ENCODE data around the gene STX8. TPM values are rescaled to one million over a fixed set of nuclear protein-coding genes. Genes with fewer than 3 reads are reported as not detected.
A peak's percentile ranks its signal among the peaks of the same experiment; 100 is the strongest.

The STX8 gene
- polyA plus RNA-seq, 1 of the 3 experiments (the other 2 are of a cell fraction) = 51.3 TPM

- no peaks in the 10 kb centered on the region for H3K9me2 ChIP-seq
- ChIA-PET POLR2A (no interaction called here), CTCF (no interaction called here)
- H3K4me3 ChIP-seq (ENCODE audit: low read depth in 2 of 2, low read length in 1 of 2) = no peak overlapping the region
- no peak overlapping the region for H2AFZ ChIP-seq (ENCODE audit: low read depth)
- no peak overlapping the region for H3K27ac ChIP-seq (ENCODE audit: low read depth in 2 of 2, low read length in 1 of 2)
- H3K9me3 ChIP-seq = no peaks in the 10 kb centered on the region
- H3K9ac ChIP-seq = no peak overlapping the region
- TF ChIP-seq MAX (IDR thresholded peaks at IDR 0.05; ENCODE audit: low read depth) (no peak), YY1 (IDR thresholded peaks at IDR 0.05; ENCODE audit: low read depth) (no peak), EP300 (IDR thresholded peaks at IDR 0.05; ENCODE audit: borderline replicate concordance in 1 of 2, low read depth in 1 of 2, low read length in 1 of 2) (no peak), RCOR1 (IDR thresholded peaks at IDR 0.05; ENCODE audit: low read length) (no peak), MEF2A (IDR thresholded peaks at IDR 0.05; ENCODE audit: borderline replicate concordance, low read depth) (no peak), RFX5 (IDR thresholded peaks at IDR 0.05; ENCODE audit: low read length) (no peak), NFIC (IDR thresholded peaks at IDR 0.05; ENCODE audit: borderline replicate concordance) (no peak)
- H3K4me1 ChIP-seq (ENCODE audit: control insufficient read depth in 1 of 2, insufficient read depth in 2 of 2, low read depth in 1 of 2, low read length in 1 of 2) = peaks cover 0 to 13% of the 10 kb centered on the region in 2 experiments; a peak in 1 of 4 replicates
- H3K36me3 ChIP-seq (replicated peaks in 1 of 2; ENCODE audit: control insufficient read depth in 1 of 2, insufficient read depth in 2 of 2, low read length in 1 of 2) = no peaks in the 10 kb centered on the region
- H3K79me2 ChIP-seq (ENCODE audit: insufficient read depth) = no peaks in the 10 kb centered on the region
- WGBS (ENCODE audit: low lambda C conversion rate) = 83% methylated on average over 12 of the region's 34 CpGs
- H4K20me1 ChIP-seq (ENCODE audit: insufficient read depth) = no peaks in the 10 kb centered on the region
- no peaks in the 10 kb centered on the region for H3F3A ChIP-seq (replicated peaks; ENCODE audit: insufficient read depth)
- no peaks in the 10 kb centered on the region for H3K27me3 ChIP-seq (ENCODE audit: insufficient read depth)
- DNase-seq = no peak
- no peak overlapping the region for H3K4me2 ChIP-seq
Measured at GRCh38 chr17:9226130-9226793, 349.4 kb downstream of the STX8 start.

- Histone ChIP-seq H2AFZ (ENCODE audit: low read depth) (no peak overlapping the region), H3K79me2 (ENCODE audit: insufficient read depth) (no peaks in the 10 kb centered on the region), H3K4me3 (ENCODE audit: low read depth in 2 of 2, low read length in 1 of 2) (no peak overlapping the region), H3K9me3 (no peaks in the 10 kb centered on the region), H4K20me1 (ENCODE audit: insufficient read depth) (no peaks in the 10 kb centered on the region), H3K4me1 (ENCODE audit: control insufficient read depth in 1 of 2, insufficient read depth in 2 of 2, low read depth in 1 of 2, low read length in 1 of 2) (peaks cover 0 to 8% of the 10 kb centered on the region in 2 experiments; a peak in 1 of 4 replicates), H3K9ac (no peak overlapping the region), H3F3A (replicated peaks; ENCODE audit: insufficient read depth) (no peaks in the 10 kb centered on the region), H3K27ac (ENCODE audit: low read depth in 2 of 2, low read length in 1 of 2) (no peak overlapping the region), H3K9me2 (no peaks in the 10 kb centered on the region), H3K4me2 (no peak overlapping the region), H3K27me3 (ENCODE audit: insufficient read depth) (no peaks in the 10 kb centered on the region), H3K36me3 (replicated peaks in 1 of 2; ENCODE audit: control insufficient read depth in 1 of 2, insufficient read depth in 2 of 2, low read length in 1 of 2) (no peaks in the 10 kb centered on the region)
- WGBS (ENCODE audit: low lambda C conversion rate) = 78% methylated on average over 23 of the region's 32 CpGs
- DNase-seq = peak; percentile 47
- ChIA-PET CTCF (no interaction called here), POLR2A (no interaction called here)
- no peak for TF ChIP-seq CHD2 (IDR thresholded peaks at IDR 0.05; ENCODE audit: low read length, partially characterized antibody)
- no peak for TF ChIP-seq SMC3 (IDR thresholded peaks at IDR 0.05; ENCODE audit: low read depth, low read length)
- no peak for TF ChIP-seq PBX3 (IDR thresholded peaks at IDR 0.05)
- TF ChIP-seq TCF12 (IDR thresholded peaks at IDR 0.05) = no peak
- TF ChIP-seq EP300 (IDR thresholded peaks at IDR 0.05; ENCODE audit: borderline replicate concordance in 1 of 2, low read depth in 1 of 2, low read length in 1 of 2) = no peak
- no peak for TF ChIP-seq JUND (IDR thresholded peaks at IDR 0.05)
- no peak for TF ChIP-seq FOXM1 (IDR thresholded peaks at IDR 0.05; ENCODE audit: low read depth)
- TF ChIP-seq USF2 (IDR thresholded peaks at IDR 0.05; ENCODE audit: borderline replicate concordance, low read depth, low read length) = no peak
- no peak for TF ChIP-seq SIN3A (IDR thresholded peaks at IDR 0.05; ENCODE audit: borderline replicate concordance, low read depth, low read length)
- no peak for TF ChIP-seq RAD21 (IDR thresholded peaks at IDR 0.05; ENCODE audit: low read length)
- TF ChIP-seq GABPA (IDR thresholded peaks at IDR 0.05; ENCODE audit: low read depth) = no peak
- TF ChIP-seq CTCF (IDR thresholded peaks at IDR 0.05) = no peak
- no peak for TF ChIP-seq TEAD4 (IDR thresholded peaks at IDR 0.05; ENCODE audit: borderline replicate concordance, insufficient read depth)
- no peak for TF ChIP-seq MXI1 (IDR thresholded peaks at IDR 0.05; ENCODE audit: low read depth, low read length)
- TF ChIP-seq ZBTB33 (IDR thresholded peaks at IDR 0.05; ENCODE audit: borderline replicate concordance, low read depth) = no peak
- no peak for TF ChIP-seq MAX (IDR thresholded peaks at IDR 0.05; ENCODE audit: low read depth)
Measured at GRCh38 chr17:9225305-9226101, 350.1 kb downstream of the STX8 start.

Data from SK-N-SH (cell line).